HG03469 (cell line): Measurements from ENCODE around the gene ALDOA.

Experiments used
- ATAC-seq: cut with Tn5 transposase; IDR thresholded peaks from one replicate; pipeline ENCODE4 v1.9.1; 2021; ENCODE audit warnings: mild to moderate bottlenecking, moderate library complexity, moderate number of reproducible peaks; ENCODE audit not compliant: unreplicated experiment

The ALDOA gene

GRCh38 chr16:30088832-30089624 lies 23.5 kb downstream of the ALDOA start:
- ATAC-seq, result no peak

DNA sequence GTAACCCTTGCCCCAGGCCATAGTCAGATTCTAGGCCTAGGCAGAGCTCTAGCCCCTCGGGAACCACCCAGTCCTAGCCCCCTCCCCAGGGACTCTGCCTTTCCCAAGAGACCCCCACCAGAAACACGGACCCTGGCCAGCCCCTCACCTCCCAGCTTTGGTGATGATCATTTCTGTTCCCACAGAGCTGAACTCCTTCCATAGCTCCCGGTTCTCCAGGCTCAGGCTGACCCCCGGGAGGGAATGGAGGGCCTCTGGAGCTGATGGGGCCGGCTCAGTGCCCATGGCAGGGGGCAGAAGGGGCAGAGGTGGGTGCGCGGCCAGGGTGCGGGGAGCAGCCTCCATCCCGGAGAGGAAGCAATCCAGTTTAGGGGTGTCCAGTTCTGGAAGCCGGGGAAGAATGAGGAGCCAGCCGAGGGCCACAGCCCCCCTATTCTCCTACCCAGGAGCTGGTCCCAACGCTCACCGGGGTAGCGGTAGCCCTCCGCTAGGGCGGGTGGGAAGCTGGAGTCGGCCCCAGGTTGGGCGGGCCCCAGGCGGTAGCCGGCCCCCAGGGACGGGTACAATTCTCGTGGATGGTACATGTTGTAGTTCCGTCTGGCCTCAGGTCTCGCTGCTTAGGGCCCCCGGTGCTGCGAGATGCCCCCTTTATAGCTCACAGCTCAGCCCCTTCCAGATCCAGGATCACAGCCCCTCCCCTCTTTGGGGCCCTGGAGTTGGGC lies 25.2 kb downstream of the ALDOA start:
- ATAC-seq, result no peak

GRCh38 chr16:30091474-30092372 lies 26.2 kb downstream of the ALDOA start, which contains the start of gene TBX6:
Gene TBX6, minus strand, starts transcription at chr16:30091924. Its CDS starts 731 bp downstream, at chr16:30091193.
- peak; percentile 42 for ATAC-seq

GRCh38 chr16:30092373-30093010 lies 26.9 kb downstream of the ALDOA start:
- no peak for ATAC-seq

DNA sequence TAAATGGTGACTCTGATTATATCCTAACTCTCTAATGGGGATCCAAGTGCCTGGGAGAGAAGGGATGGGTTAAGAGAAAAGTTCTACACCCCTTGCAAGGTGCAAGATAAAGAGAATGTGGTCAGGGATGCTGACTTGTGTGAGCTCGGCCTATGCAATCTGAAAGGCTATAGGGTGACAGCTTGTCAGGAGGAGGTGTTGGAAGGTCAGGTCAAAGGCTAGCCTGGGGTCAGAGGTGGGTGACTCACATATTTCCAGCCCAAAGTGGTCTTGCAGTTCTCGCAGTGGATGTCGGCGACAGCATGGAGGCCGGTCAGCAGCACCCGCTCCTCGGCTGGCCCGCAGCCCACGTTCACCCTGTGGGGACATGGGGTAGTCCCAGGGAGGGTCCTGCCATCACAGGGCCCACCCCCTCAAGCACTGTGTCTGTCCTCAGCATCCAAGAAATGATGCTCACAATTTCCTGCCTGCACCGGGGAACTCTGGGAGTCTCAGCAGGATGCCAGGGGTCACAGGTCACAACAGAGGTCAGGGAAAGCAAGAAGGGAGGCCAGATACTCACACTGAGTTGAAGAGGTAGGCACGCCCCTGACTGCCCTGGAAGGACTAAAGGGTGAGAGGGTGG lies 29.1 kb downstream of the ALDOA start:
- no peak for ATAC-seq

GRCh38 chr16:30095166-30096078 lies 29.9 kb downstream of the ALDOA start:
- no peak for ATAC-seq

GRCh38 chr16:30096105-30096861 lies 30.7 kb downstream of the ALDOA start, which contains the start of gene YPEL3:
Gene YPEL3, minus strand, starts transcription at chr16:30096213. Its CDS starts 731 bp downstream, at chr16:30095482.
- ATAC-seq, result no peak

DNA sequence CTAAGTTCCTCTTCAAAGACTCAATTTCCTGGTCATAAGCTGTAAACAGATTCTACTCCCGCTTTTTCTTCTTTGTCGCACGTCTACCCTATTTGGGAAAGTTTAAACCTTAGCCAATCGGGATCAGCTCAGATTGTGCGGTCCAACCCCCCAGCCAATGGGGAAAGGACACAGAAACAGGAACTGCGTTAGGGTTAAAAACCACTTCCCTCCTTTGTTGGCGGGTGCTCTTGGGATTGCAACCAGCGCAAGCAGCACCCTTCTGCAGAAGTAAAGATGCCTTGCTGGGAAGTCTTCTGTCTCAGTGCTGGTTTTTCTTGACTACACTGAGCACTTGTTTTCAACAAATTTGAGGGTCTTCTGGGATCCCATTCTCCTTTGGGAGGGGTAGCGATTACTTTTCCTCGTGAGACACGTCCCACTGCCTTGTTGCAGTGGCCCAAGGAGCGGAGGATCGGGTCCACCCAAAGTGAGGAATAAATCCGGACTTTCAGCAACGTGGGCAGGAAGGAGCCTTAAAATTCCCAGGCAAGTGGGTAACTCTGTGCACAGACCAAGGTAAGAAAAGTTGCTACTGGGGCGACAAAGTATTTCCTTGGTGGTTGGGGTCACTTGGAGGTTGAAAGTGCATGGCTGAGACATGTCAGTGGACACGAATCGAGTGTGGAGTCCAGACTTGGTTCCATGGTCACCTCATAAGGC lies 31.5 kb downstream of the ALDOA start:
- no peak for ATAC-seq

- ATAC-seq, result no peak
Measured at GRCh38 chr16:30104090-30104489, 38.5 kb downstream of the ALDOA start.

- no peak for ATAC-seq
Measured at GRCh38 chr16:30104492-30104891, 38.9 kb downstream of the ALDOA start.

GRCh38 chr16:30108059-30108850 lies 42.7 kb downstream of the ALDOA start:
- no peak for ATAC-seq

GRCh38 chr16:30110661-30111060 lies 45.1 kb downstream of the ALDOA start:
- no peak for ATAC-seq

DNA sequence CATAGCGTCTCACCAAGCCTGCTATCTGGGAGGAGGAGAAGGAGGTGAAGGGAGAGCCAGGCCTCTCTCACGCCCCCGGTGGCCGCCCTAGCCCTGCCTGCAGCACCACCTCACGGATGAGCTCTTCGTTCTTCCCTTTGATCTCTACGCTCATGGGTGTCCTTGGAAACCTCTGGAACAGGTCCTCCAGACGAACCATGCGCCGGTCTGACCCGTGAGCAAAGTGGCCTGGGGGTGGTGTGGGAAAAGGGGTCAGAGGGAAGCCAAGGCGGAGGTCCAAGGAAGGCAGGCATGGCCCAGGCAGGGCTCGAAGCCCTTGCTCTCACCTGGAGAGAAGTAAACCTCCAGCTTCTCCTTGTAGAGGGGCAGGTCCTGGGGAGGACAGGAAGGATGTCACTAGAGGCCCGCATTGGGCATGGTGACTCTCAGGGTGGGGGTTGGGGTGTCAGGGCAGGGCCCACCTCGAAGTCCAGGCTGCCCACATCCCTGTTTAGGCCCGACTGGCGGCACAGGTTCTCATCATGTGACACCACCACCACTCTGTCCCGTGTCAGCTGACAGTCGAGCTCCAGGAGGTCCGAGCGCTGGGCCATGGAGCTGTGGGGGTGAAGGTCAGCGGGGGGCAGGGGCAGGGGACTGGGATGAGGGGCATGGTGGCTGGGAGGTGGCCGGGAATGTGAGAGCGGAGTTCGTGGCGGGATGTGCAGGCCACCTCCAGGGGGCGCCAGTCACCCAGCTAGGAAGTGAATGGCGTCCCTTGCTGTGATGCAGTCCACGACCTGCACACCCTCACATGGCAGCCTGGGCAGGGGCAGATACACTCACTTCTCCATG lies 46.9 kb downstream of the ALDOA start:
- no peak for ATAC-seq

DNA sequence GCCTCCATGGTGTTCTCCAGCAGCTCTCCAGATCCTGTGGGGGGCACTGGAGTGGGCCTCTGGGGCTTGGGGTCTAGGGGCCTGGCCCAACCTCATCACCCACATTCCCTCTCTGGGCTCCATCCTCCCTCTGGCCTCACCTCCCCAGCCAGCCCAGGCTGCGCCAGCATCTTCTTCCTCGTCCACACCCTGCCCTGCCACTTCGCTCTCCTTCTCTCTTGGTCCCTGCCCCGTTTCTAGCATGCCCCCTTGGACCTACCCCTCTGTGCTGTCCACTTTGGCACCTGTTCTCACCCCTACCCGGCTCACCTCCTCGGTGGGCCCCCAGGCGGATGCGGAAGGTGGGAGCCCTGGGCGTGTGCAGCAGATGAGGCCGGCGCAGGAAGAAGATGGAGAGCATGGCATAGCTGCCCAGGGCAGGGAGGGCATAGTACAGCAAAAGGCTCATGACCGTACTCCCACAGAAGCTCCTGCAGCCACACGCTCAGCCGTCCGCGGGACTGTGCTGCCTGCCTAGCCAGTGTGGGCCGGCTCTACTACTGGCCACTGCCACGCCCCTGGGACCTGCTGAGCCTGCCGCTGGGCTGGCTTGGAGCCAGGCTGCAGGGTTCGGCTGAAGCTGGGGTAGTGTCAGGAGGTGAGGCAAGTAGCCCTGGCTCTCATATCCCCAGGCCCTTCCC lies 47.6 kb downstream of the ALDOA start, which contains the start of gene GDPD3:
Gene GDPD3, minus strand, starts transcription at position 507 of the 680 bp plus-strand sequence. Its CDS starts 59 bp downstream, at position 448.
- no peak for ATAC-seq

GRCh38 chr16:30113711-30114333 lies 48.3 kb downstream of the ALDOA start:
- ATAC-seq, result no peak
